Mesothelial cell of epicardium (in vitro differentiated cells): ENCODE data around the gene NFE2L2. TPM values are rescaled to one million over a fixed set of nuclear protein-coding genes. Genes with fewer than 3 reads are reported as not detected.
"Not testable (repeated sequence)": the region's sequence is repeated elsewhere in the genome, so short reads cannot be mapped to it uniquely, and the experiment has no call there.

ENCODE experiments used
- DNase-seq, 2 experiments: peaks; one replicate each; pipeline ENCODE4 v3.0.0; 2021; ENCODE audit warnings: low spot score in 2 of 2; ENCODE audit not compliant: unreplicated experiment in 2 of 2
- H3K27ac Mint-ChIP-seq: 2 replicates; pipeline ENCODE4 v1.8.0; 2021; ENCODE audit warnings: mixed read lengths
- H3K27me3 Mint-ChIP-seq: 2 replicates; pipeline ENCODE4 v1.8.0; 2021; ENCODE audit warnings: low read depth, mixed read lengths
- H3K36me3 Mint-ChIP-seq: 2 replicates; pipeline ENCODE4 v1.8.0; 2021; ENCODE audit warnings: mixed read lengths
- H3K4me1 Mint-ChIP-seq: 2 replicates; pipeline ENCODE4 v1.8.0; 2021; ENCODE audit warnings: mixed read lengths
- H3K4me3 Mint-ChIP-seq: 2 replicates; pipeline ENCODE4 v1.8.0; 2021; ENCODE audit warnings: mild to moderate bottlenecking, moderate library complexity, mixed read lengths
- H3K9me3 Mint-ChIP-seq: 2 replicates; pipeline ENCODE4 v1.8.0; 2021; ENCODE audit warnings: mixed read lengths
- CTCF ChIP-seq: fragments of 200-600 bp; sonication (generic); IDR thresholded peaks from one replicate; pipeline ENCODE4 v1.5.0; 2021; ENCODE audit warnings: antibody characterized with exemption; ENCODE audit not compliant: unreplicated experiment
- total RNA-seq: library from RNA; stranded (reverse); gene quantifications from 3 replicates; pipeline ENCODE4 v1.2.1, GENCODE V29; 2021

Gene NFE2L2
- total RNA-seq, 1 donor from 2014 or later, result 93.9 TPM

GRCh38 chr2:177249038-177249437 lies 15.5 kb downstream of the NFE2L2 start:
- peaks cover 42% of the 10 kb centered on the region for H3K4me1 Mint-ChIP-seq
- no peak for TF ChIP-seq CTCF
- no peaks in the 10 kb centered on the region for H3K9me3 Mint-ChIP-seq
- DNase-seq, result no peak
- H3K27ac Mint-ChIP-seq, result peak overlapping the region; percentile 57
- peaks cover 12% of the 10 kb centered on the region for H3K36me3 Mint-ChIP-seq
- H3K4me3 Mint-ChIP-seq, result no peak overlapping the region
- no peaks in the 10 kb centered on the region for H3K27me3 Mint-ChIP-seq

GRCh38 chr2:177247693-177248262 lies 16.7 kb downstream of the NFE2L2 start:
- no peak overlapping the region for H3K4me3 Mint-ChIP-seq
- no peak for DNase-seq
- no peaks in the 10 kb centered on the region for H3K27me3 Mint-ChIP-seq
- peak overlapping the region; percentile 47 for H3K27ac Mint-ChIP-seq
- peaks cover 40% of the 10 kb centered on the region for H3K4me1 Mint-ChIP-seq
- H3K9me3 Mint-ChIP-seq, result no peaks in the 10 kb centered on the region
- peaks cover 12% of the 10 kb centered on the region for H3K36me3 Mint-ChIP-seq
- no peak for TF ChIP-seq CTCF

- Mint-ChIP-seq H3K27ac (peak overlapping the region; percentile 66), H3K4me1 (peaks cover 43% of the 10 kb centered on the region), H3K36me3 (peaks cover 12% of the 10 kb centered on the region)
- not testable (repeated sequence) for H3K27me3 Mint-ChIP-seq, H3K4me3 Mint-ChIP-seq, DNase-seq, H3K9me3 Mint-ChIP-seq
These were observed 17.9 kb downstream of the NFE2L2 start for GRCh38 chr2:177246523-177247030.

- no peak for TF ChIP-seq CTCF
- peaks cover 44% of the 10 kb centered on the region for H3K4me1 Mint-ChIP-seq
- no peaks in the 10 kb centered on the region for H3K9me3 Mint-ChIP-seq
- DNase-seq, result no peak
- peaks cover 8% of the 10 kb centered on the region for H3K36me3 Mint-ChIP-seq
- no peak overlapping the region for H3K4me3 Mint-ChIP-seq
- H3K27ac Mint-ChIP-seq, result peak overlapping the region; percentile 66
- no peaks in the 10 kb centered on the region for H3K27me3 Mint-ChIP-seq
These were observed 18.5 kb downstream of the NFE2L2 start for GRCh38 chr2:177246000-177246399.

DNA sequence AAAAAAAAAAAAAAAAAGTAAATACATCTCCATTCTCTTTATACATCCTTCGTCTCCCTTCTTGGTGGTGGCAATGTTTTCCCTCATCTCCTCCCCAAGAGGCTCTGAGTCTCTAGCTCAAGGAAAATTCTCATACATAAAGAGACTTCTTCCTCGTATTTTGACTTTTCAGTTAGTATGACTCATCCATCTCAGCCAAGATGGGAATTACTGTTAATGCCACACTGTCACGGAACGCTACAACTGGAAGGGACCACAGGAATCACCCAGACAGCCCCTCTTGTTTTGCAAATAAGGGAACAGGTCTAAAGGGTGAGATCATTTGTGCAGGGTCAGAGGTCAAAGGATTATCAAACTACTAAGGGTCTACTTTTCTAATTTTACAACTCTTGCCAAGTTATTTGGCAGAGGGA lies 19.5 kb downstream of the NFE2L2 start:
- Mint-ChIP-seq H3K4me1 (peaks cover 49% of the 10 kb centered on the region), H3K27me3 (no peaks in the 10 kb centered on the region), H3K36me3 (peaks cover 9% of the 10 kb centered on the region), H3K27ac (peak overlapping the region; percentile 94), H3K9me3 (no peaks in the 10 kb centered on the region), H3K4me3 (no peak overlapping the region)
- no peak for DNase-seq
- TF ChIP-seq CTCF, result no peak

- Mint-ChIP-seq H3K36me3 (peaks cover 10% of the 10 kb centered on the region), H3K27ac (peak overlapping the region; percentile 78), H3K4me3 (no peak overlapping the region), H3K27me3 (no peaks in the 10 kb centered on the region), H3K9me3 (no peaks in the 10 kb centered on the region), H3K4me1 (peaks cover 54% of the 10 kb centered on the region)
- TF ChIP-seq CTCF, result no peak
- DNase-seq, result no peak
These were observed 20.2 kb downstream of the NFE2L2 start for GRCh38 chr2:177244244-177244771.
